ENCODE results near the gene OPA3. TPM values are rescaled to one million over a fixed set of nuclear protein-coding genes. Genes with fewer than 3 reads are reported as not detected.
"Not testable (repeated sequence)": the region's sequence is repeated elsewhere in the genome, so short reads cannot be mapped to it uniquely, and the experiment has no call there.

Gene OPA3
- total RNA-seq, 2 donors from 2014 or later: 8.4 to 13.1 TPM

- H3K4me3 ChIP-seq: no peak overlapping the region
- TF ChIP-seq, protein P1, sequence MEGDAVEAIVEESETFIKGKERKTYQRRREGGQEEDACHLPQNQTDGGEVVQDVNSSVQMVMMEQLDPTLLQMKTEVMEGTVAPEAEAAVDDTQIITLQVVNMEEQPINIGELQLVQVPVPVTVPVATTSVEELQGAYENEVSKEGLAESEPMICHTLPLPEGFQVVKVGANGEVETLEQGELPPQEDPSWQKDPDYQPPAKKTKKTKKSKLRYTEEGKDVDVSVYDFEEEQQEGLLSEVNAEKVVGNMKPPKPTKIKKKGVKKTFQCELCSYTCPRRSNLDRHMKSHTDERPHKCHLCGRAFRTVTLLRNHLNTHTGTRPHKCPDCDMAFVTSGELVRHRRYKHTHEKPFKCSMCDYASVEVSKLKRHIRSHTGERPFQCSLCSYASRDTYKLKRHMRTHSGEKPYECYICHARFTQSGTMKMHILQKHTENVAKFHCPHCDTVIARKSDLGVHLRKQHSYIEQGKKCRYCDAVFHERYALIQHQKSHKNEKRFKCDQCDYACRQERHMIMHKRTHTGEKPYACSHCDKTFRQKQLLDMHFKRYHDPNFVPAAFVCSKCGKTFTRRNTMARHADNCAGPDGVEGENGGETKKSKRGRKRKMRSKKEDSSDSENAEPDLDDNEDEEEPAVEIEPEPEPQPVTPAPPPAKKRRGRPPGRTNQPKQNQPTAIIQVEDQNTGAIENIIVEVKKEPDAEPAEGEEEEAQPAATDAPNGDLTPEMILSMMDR (IDR thresholded peaks at IDR 0.05): no peak
- no peak for ATAC-seq (ENCODE audit: insufficient number of reproducible peaks, low FRiP score, low read depth)
- peaks cover 37% of the 10 kb centered on the region for H3K36me3 ChIP-seq
- H3K9me3 ChIP-seq: no peaks in the 10 kb centered on the region
- H3K27ac ChIP-seq: no peak overlapping the region
- no peaks in the 10 kb centered on the region for H3K4me1 ChIP-seq (ENCODE audit: control insufficient read depth in 1 of 2, low read depth in 2 of 2)
- DNase-seq (ENCODE audit: low spot score): no peak
- H3K27me3 ChIP-seq (replicated peaks; ENCODE audit: insufficient read depth): no peaks in the 10 kb centered on the region
Observed at GRCh38 chr19:45623984-45624383, 39.4 kb upstream of the OPA3 start.

DNA sequence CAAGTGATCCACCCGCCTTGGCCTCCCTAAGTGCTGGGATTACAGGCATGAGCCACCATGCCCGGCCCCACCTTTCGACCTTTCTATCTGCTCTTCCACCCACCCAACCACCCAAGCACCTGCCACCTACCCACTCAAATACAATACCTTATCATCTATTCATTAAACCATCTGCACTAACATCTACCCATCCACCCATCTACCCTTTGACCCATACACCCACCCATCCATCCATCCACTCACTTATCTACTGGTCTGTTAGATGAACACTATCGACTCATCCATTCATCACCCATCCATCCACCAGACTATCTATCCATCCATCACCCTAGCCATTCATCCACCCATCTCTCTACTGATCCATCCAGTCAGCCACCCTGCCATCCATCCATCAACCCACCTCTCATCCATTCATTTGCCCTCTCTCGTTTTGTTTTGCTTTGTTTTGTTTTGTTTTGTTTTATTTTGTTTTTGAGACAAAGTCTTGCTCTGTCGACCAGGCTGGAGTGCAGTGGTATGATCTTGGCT, 37.4 kb upstream of the OPA3 start:
- TF ChIP-seq, protein P1 (IDR thresholded peaks at IDR 0.05): no peak
- H3K27ac ChIP-seq: no peak overlapping the region
- DNase-seq (ENCODE audit: low spot score) (no peak), ATAC-seq (ENCODE audit: insufficient number of reproducible peaks, low FRiP score, low read depth) (no peak)
- H3K9me3 ChIP-seq: no peaks in the 10 kb centered on the region
- no peaks in the 10 kb centered on the region for H3K4me1 ChIP-seq (ENCODE audit: control insufficient read depth in 1 of 2, low read depth in 2 of 2)
- H3K36me3 ChIP-seq: peaks cover 29% of the 10 kb centered on the region
- no peak overlapping the region for H3K4me3 ChIP-seq
- H3K27me3 ChIP-seq (replicated peaks; ENCODE audit: insufficient read depth): no peaks in the 10 kb centered on the region

DNA sequence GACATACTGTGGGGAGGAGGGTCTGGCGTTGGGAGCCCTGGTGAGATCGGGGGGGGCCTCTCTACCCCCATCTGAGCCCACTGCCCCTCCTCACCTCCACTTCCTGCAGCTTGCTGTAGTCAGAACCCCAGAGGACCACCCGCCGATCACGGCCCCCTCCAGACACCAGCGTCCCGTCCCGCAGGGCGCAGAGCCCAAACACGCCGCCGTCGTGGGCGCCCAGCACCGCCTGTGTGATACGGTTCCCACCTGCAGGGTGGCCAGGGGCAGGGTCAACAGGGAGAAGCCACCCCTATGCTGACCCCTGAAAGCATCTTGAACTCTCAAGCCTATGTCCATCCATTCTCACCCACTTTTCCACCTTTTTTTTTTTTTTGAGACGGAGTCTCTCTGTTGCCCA, 36.8 kb upstream of the OPA3 start:
- Histone ChIP-seq H3K4me1 (ENCODE audit: control insufficient read depth in 1 of 2, low read depth in 2 of 2) (no peaks in the 10 kb centered on the region), H3K4me3 (no peak overlapping the region), H3K27me3 (replicated peaks; ENCODE audit: insufficient read depth) (no peaks in the 10 kb centered on the region), H3K9me3 (no peaks in the 10 kb centered on the region), H3K36me3 (peaks cover 29% of the 10 kb centered on the region), H3K27ac (no peak overlapping the region)
- ATAC-seq (ENCODE audit: insufficient number of reproducible peaks, low FRiP score, low read depth): no peak
- DNase-seq (ENCODE audit: low spot score): no peak
- TF ChIP-seq, protein P1 (IDR thresholded peaks at IDR 0.05): no peak

DNA sequence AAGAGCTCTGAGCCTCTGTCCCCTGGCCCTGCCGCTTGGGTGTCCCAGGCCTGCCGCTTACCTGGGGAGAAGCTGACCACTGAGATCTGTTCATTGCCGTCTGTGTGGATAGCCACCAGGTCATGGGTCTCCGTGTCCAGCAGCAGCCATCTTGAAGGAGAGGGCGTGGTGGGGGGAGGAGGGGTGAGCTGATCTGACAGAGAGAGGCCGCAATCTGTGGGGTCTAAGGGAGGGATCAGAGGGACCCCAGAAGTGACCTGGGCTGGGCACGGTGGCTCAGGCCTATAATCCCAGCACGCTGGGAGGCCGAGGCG, 32.1 kb upstream of the OPA3 start:
- ATAC-seq (ENCODE audit: insufficient number of reproducible peaks, low FRiP score, low read depth): no peak
- Histone ChIP-seq H3K9me3 (no peaks in the 10 kb centered on the region), H3K4me3 (no peak overlapping the region), H3K27me3 (replicated peaks; ENCODE audit: insufficient read depth) (no peaks in the 10 kb centered on the region), H3K27ac (no peak overlapping the region), H3K36me3 (peaks cover 33% of the 10 kb centered on the region), H3K4me1 (ENCODE audit: control insufficient read depth in 1 of 2, low read depth in 2 of 2) (no peaks in the 10 kb centered on the region)
- DNase-seq (ENCODE audit: low spot score): no peak
- TF ChIP-seq, protein P1 (IDR thresholded peaks at IDR 0.05): no peak

DNA sequence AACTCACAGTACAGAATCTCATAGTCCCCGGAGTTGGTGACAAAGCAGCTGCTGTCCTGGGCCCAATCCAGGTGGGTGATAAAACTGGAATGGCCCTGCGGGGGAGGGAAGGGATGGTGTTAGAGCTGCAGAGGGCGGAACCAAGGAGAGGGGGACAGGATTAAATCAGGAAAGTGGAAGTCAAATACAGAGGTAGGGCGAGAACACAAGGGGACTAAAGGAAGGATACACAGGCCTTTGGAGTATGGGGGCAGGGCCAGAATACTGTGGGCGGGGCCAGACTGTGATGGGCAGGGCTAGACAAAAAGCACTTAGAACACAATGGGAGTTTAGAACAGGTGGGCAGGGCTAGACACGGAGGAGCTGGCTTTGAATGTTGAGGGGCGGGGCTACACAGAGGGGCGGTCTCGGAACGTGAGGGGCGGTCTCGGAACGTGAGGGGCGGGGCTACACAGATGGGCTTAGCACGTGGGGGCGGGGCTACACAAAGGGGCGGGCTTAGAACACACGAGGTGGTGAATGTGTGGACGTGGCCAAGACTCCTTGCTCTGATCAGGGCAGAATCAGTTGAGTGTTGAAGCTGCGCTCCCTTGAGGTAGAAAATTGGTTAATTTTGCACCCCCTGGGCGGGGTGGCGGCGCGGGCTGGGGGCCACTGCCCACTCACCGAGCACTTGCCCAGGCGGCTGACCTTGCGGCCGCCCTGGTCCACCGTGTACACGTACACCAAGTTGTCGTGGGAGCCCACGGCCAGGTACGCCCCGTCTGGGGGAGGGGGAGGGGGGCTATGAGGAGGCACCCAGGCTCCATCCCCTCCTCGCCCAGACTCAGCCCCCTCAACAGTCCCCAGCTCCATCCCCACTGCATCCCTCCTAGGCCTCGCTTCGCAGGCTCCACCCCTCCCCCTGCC, 31.4 kb upstream of the OPA3 start:
- peaks cover 33% of the 10 kb centered on the region for H3K36me3 ChIP-seq
- no peaks in the 10 kb centered on the region for H3K9me3 ChIP-seq
- TF ChIP-seq, protein P1 (IDR thresholded peaks at IDR 0.05): no peak
- DNase-seq (ENCODE audit: low spot score) (no peak), ATAC-seq (ENCODE audit: insufficient number of reproducible peaks, low FRiP score, low read depth) (peak; percentile 81)
- H3K27ac ChIP-seq: no peak overlapping the region
- no peaks in the 10 kb centered on the region for H3K4me1 ChIP-seq (ENCODE audit: control insufficient read depth in 1 of 2, low read depth in 2 of 2)
- H3K27me3 ChIP-seq (replicated peaks; ENCODE audit: insufficient read depth): no peaks in the 10 kb centered on the region
- H3K4me3 ChIP-seq: no peak overlapping the region

GRCh38 chr19:45615056-45615455, 30.5 kb upstream of the OPA3 start:
- peaks cover 39% of the 10 kb centered on the region for H3K36me3 ChIP-seq
- H3K27ac ChIP-seq; ATAC-seq (ENCODE audit: insufficient number of reproducible peaks, low FRiP score, low read depth): not testable (repeated sequence)

More at GRCh38 chr19:45615056-45615455, 30.5 kb upstream of the OPA3 start:
- DNase-seq (ENCODE audit: low spot score); H3K4me3 ChIP-seq; H3K4me1 ChIP-seq (ENCODE audit: control insufficient read depth in 1 of 2, low read depth in 2 of 2); H3K27me3 ChIP-seq (replicated peaks; ENCODE audit: insufficient read depth); H3K9me3 ChIP-seq: not testable (repeated sequence)

All from thoracic aorta (tissue), 2 donors.